Measurements from ENCODE around the gene FOSL2. TPM values are rescaled to one million over a fixed set of nuclear protein-coding genes. Genes with fewer than 3 reads are reported as not detected.

The FOSL2 gene
- total RNA-seq, 3 donors from 2014 or later = 106 to 116 (median 116) TPM

GRCh38 chr2:28362991-28363521 is 29.6 kb upstream of the FOSL2 start:
- no peaks in the 10 kb centered on the region for H3K9me3 ChIP-seq
- H3K27ac ChIP-seq = no peak overlapping the region
- H3K4me3 ChIP-seq = no peak overlapping the region
- H3K4me1 ChIP-seq = no peaks in the 10 kb centered on the region
- intact Hi-C loops (cut with DNase I; ENCODE audit: low total_unique reads) = no loop called here
- no peak for DNase-seq (ENCODE audit: low spot score in 2 of 2)
- no peaks in the 10 kb centered on the region for H3K27me3 ChIP-seq
- TF ChIP-seq POLR2AphosphoS5 (IDR thresholded peaks at IDR 0.05) = no peak
- no peak for TF ChIP-seq CTCF (IDR thresholded peaks at IDR 0.05)
- no peak for TF ChIP-seq POLR2A (IDR thresholded peaks at IDR 0.05)
- H3K36me3 ChIP-seq = no peaks in the 10 kb centered on the region

- no peak overlapping the region for H3K4me3 ChIP-seq
These were observed 28.9 kb upstream of the FOSL2 start for GRCh38 chr2:28363686-28364280.

GRCh38 chr2:28364610-28365009 is 28.0 kb upstream of the FOSL2 start:
- H3K4me3 ChIP-seq = no peak overlapping the region
- TF ChIP-seq POLR2A (IDR thresholded peaks at IDR 0.05) (no peak), POLR2AphosphoS5 (IDR thresholded peaks at IDR 0.05) (no peak), CTCF (IDR thresholded peaks at IDR 0.05) (no peak)
- intact Hi-C loops (cut with DNase I; ENCODE audit: low total_unique reads) = no loop called here

More at GRCh38 chr2:28363686-28364280, 28.9 kb upstream of the FOSL2 start:
- Histone ChIP-seq H3K4me1 (no peaks in the 10 kb centered on the region), H3K36me3 (no peaks in the 10 kb centered on the region), H3K27me3 (no peaks in the 10 kb centered on the region), H3K9me3 (no peaks in the 10 kb centered on the region), H3K27ac (no peak overlapping the region)
- TF ChIP-seq CTCF (IDR thresholded peaks at IDR 0.05) (no peak), POLR2A (IDR thresholded peaks at IDR 0.05) (no peak), POLR2AphosphoS5 (IDR thresholded peaks at IDR 0.05) (no peak)
- intact Hi-C loops (cut with DNase I; ENCODE audit: low total_unique reads) = no loop called here
- DNase-seq (ENCODE audit: low spot score in 2 of 2) = no peak

GRCh38 chr2:28365158-28365557 is 27.5 kb upstream of the FOSL2 start:
- Histone ChIP-seq H3K4me1 (no peaks in the 10 kb centered on the region), H3K4me3 (no peak overlapping the region), H3K36me3 (no peaks in the 10 kb centered on the region), H3K27me3 (no peaks in the 10 kb centered on the region), H3K27ac (no peak overlapping the region), H3K9me3 (no peaks in the 10 kb centered on the region)
- intact Hi-C loops (cut with DNase I; ENCODE audit: low total_unique reads) = no loop called here
- DNase-seq (ENCODE audit: low spot score in 2 of 2) = no peak
- no peak for TF ChIP-seq CTCF (IDR thresholded peaks at IDR 0.05)

More at GRCh38 chr2:28364610-28365009, 28.0 kb upstream of the FOSL2 start:
- no peak for DNase-seq (ENCODE audit: low spot score in 2 of 2)
- no peaks in the 10 kb centered on the region for H3K36me3 ChIP-seq
- H3K4me1 ChIP-seq = no peaks in the 10 kb centered on the region
- no peaks in the 10 kb centered on the region for H3K27me3 ChIP-seq
- no peak overlapping the region for H3K27ac ChIP-seq
- H3K9me3 ChIP-seq = no peaks in the 10 kb centered on the region

GRCh38 chr2:28366149-28366495 is 26.5 kb upstream of the FOSL2 start:
- no peaks in the 10 kb centered on the region for H3K36me3 ChIP-seq
- DNase-seq (ENCODE audit: low spot score in 2 of 2) = no peak
- H3K27me3 ChIP-seq = no peaks in the 10 kb centered on the region
- H3K4me3 ChIP-seq = no peak overlapping the region
- H3K27ac ChIP-seq = no peak overlapping the region
- no peaks in the 10 kb centered on the region for H3K9me3 ChIP-seq
- H3K4me1 ChIP-seq = no peaks in the 10 kb centered on the region
- TF ChIP-seq POLR2AphosphoS5 (IDR thresholded peaks at IDR 0.05) (no peak), POLR2A (IDR thresholded peaks at IDR 0.05) (no peak), CTCF (IDR thresholded peaks at IDR 0.05) (no peak)
- intact Hi-C loops (cut with DNase I; ENCODE audit: low total_unique reads) = no loop called here

Data from breast epithelium (tissue), 4 donors.